HG02798 (cell line): ENCODE measurements around the gene TP53INP2.
"Not testable (repeated sequence)": the region's sequence is repeated elsewhere in the genome, so short reads cannot be mapped to it uniquely, and the experiment has no call there.

ENCODE experiments used
- ATAC-seq: cut with Tn5 transposase; IDR thresholded peaks from one replicate; pipeline ENCODE4 v1.9.1; 2021; ENCODE audit warnings: mild to moderate bottlenecking; ENCODE audit not compliant: unreplicated experiment, poor library complexity

The TP53INP2 gene

DNA sequence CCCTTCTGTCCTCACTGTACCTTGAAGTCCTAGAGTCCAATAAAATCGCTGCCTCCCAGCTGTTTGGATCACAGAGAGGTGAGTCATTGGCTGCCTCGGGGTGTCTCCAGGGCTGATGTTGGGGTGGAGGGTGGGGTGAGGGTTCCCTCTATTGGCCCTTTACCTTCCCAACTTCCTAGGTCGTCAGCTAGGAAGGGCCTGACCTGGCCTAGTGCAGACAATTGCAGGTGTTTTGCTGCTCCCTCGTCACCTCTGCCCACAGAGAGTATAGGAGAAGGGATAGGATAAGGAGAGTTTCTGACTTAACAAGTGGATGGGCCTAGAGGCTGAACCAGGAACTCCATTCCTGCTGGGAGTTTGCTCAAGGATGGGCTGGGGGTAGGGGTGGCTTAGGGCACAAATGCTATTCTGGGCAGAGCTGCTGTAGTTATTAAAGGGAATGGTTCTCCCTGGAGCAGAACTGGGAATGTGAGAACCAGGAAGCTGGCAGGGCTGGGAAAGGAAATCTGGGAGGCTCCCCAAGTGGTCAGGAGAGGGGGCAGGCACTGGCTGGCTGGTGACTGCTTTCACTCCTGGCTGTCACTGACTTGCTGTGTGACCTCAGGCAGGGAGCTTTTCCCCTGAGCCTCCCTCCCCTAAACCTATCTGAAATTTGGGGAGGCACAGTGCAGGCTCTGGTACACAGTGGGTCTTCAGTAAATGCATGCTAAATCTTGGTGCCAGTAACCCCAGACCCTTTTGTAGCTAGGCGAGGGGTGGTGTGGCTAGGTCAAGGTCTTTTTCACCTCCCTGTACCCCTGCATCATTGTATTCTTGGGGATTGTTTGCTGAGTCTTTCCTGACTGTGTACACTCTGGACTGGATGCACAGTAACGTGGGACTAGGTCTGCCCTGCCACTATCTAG lies 1.5 kb downstream of the TP53INP2 start:
- no peak for ATAC-seq

DNA sequence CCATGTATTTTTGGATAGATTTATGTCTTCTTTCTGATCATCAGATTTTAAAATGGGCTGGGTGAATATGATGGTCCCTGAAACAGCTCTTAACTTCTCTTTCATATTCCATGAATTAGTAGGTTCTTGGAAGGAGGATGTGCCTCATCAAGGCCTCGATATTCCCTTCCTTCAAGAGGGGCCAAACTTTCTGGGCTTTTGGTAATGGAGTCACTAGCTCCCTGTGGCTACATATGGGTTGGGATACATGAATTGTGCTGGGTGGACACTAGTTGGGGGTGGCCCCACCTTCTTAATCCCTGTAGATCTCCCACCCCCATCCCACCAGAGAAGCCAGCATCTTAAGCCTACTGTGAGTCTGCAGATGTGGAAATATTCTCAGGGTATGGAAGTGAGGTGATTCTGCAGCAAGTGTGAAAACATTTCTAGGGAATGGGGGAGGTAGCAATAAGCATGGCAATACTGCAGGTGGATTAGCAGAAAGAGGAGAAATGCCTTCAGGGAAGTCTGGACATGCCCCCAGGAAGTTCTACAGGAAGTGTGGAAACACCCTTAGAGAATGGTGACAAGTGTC lies 2.2 kb downstream of the TP53INP2 start:
- ATAC-seq = no peak

DNA sequence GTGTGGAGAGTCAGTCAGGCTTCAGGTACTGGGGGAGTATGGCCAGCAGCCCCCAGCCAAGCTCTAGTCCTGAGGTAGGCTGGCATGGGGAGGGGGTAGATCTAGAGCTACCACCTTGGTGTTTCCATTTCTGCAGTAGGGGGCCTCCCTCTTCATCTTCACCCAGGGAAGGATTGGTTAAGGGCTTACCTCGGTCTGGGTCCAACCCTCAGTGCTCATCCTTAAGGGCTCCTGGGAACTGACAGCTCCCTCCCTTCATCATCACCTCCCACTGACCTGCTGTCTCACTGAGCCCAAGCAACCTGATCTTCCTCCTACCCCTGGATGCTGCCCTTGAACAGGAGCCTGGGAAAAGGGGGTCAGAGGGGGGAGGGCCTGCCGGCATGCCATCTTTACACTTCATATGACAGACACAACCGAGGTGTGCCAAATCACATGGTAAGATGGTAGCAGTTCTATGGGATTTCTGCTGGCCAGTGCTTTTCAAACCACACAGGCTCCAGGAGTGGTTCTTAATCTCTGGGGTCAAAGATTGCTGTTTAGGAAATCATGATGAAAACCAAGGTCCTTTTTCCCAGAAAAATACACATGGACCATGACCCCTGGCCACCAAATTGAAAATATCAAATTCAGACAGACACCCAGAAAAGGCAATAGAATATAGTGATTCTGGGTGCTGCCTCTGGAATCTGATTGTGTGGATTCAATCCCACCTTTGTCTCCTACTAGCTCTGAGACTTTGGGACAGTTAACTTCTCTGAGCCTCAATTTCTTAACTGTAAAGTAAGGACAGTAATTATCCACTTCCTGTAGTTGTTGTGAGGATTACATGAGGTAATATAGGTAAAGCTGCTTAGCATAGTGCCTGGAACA lies 3.0 kb downstream of the TP53INP2 start:
- ATAC-seq = no peak

DNA sequence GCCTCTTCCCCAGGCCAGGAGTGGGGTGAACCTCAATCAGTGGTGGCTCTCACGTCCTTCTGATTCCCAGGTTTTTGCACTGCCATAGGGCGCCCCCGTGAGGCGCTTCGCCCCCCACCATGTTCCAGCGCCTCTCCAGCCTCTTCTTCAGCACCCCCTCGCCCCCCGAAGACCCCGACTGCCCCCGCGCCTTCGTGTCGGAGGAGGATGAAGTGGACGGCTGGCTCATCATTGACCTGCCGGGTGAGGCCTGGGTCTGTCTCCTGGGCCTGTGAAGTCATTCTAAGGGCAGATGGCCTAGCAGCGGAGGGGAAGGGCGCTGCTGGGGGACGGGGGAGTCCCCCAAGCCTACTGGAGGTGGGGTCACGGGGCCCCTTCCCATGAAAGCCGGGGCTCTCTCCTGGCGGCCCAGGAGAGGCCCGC lies 4.5 kb downstream of the TP53INP2 start:
- ATAC-seq = no peak

DNA sequence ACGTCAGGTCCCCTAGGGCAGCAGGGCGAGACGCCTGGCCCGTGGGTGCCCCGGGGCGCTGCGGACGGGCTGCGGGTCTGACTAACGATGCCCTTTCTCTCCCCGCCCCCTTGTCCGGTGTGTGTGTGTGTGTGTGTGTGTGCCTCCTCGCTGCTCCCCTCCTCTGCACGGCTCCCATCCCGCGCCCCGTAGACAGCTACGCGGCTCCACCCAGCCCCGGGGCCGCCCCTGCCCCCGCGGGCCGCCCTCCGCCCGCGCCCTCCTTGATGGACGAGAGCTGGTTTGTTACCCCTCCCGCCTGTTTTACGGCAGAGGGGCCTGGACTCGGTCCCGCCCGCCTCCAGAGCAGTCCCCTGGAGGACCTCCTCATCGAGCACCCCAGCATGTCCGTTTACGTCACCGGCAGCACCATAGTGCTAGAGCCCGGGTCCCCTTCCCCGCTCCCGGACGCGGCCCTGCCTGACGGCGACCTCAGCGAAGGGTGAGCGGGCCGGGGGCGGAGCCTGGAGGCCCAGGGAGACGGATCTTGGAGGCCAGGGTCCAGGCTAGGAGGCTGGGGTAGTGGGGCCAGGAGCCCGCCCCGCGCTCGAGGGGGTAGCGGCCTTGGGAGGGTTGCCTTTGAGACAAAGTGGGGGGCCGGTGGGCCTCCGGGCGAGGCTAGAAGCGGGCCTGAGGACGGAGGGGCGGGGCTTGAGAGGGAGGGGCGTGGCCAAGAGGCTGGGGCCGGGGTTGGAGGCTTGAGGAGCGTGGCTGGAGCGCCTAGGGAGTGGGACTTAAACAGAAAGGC lies 5.1 kb downstream of the TP53INP2 start:
- ATAC-seq = peak; percentile 54

DNA sequence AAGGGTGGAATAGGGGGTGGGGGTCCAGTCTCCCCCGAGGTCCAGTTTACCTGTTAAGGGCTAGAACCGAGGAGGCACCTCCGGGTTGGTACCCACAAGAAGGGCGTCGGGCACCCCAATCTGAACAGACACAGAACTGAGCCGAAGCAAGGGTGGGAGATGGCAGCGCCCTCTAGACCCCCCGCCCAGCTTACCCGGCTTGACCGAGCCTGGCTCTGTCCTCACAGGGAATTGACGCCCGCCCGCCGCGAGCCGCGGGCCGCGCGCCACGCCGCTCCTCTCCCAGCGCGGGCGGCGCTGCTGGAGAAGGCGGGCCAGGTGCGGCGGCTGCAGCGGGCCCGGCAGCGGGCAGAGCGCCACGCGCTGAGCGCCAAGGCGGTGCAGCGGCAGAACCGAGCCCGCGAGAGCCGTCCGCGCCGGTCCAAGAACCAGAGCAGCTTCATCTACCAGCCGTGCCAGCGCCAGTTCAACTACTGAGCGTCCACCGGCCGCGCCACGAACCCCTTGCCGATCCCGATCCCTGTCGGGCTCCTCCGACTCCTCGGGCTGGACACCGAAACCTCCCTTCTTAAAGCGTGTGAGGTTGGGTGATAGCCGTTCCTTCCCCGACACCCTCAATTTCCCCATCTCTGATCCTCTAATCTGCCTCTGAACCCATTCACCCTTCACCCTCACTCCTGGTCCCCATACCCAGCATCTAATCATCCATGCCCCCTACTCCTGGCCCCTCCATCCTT lies 5.9 kb downstream of the TP53INP2 start:
- peak; percentile 46 for ATAC-seq

DNA sequence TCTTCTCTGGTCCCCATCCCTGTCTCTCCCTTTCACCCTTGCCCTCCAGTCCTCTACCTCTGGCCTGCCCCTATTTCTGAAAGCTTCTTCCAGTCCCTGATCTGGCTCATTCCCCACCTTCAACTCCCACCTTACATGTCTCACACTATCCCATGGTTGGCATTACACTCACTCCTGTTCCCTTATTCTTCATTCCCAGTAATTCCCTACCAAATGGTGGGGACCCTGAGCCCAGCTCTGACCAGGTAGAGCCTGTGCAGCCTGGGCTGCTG lies 6.4 kb downstream of the TP53INP2 start:
- ATAC-seq = no peak

DNA sequence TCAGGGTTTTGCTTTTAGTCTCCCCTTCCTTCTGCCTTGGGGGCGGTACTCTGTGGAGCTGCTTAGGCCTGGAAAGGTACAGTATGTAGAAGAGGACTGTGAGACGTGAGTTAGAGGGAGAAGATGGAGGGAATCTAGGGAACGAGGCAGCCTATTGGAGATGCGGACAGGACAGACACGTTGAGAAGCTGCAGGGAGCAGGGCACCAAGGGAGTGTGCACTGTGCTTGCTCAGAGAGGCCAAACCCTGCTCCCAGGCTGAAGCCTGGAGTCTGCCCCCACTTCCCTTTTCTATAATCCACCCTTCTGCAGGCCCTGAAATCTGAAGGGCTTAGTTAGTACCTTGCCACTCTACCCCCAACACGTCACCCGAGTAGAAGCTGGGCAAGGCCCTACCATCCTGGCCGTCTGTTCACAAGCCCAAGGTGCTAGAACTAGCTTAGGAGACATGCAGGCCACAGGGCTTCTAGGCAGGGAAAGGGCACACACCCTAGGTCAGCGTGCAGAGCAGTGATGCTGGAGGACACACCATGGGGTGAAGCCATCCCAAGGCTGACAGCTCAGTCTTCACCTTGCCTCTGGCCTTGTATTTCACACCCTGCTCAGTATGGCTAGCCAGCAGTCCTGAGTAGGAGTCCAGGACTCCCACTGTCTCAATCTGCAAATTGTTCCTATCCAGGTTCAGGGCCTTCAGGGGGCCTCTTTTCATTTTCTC lies 6.9 kb downstream of the TP53INP2 start:
- ATAC-seq = no peak

DNA sequence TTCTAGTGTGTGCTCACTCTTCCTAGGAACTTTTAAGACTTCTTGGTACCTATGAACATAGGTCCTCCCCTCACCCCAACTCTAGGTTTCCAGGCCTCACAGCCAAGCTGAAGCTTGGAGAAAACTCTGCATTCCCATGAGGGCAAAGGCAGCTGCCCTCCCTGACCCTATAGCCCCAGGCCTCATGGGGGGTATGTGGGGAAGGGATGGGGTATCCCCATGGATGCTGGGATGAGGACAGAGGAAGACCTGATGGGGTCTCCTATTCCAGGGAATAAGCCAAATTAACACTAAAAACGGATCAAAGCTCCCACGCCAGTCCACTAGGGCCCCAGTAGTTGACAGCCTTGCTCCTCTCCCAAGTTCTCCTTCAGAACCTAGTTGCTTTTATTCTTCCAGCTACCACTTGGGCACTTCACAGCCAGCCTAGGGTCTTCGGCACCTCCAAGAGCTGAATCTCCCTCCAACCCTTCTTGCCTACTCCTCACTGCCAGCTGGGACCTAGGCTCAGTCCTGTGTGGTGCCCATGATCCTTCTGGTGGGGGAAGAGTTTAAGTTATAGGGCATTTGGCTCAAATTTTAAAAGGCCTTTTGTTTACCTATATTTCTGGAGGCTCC lies 7.8 kb downstream of the TP53INP2 start:
- ATAC-seq = no peak

DNA sequence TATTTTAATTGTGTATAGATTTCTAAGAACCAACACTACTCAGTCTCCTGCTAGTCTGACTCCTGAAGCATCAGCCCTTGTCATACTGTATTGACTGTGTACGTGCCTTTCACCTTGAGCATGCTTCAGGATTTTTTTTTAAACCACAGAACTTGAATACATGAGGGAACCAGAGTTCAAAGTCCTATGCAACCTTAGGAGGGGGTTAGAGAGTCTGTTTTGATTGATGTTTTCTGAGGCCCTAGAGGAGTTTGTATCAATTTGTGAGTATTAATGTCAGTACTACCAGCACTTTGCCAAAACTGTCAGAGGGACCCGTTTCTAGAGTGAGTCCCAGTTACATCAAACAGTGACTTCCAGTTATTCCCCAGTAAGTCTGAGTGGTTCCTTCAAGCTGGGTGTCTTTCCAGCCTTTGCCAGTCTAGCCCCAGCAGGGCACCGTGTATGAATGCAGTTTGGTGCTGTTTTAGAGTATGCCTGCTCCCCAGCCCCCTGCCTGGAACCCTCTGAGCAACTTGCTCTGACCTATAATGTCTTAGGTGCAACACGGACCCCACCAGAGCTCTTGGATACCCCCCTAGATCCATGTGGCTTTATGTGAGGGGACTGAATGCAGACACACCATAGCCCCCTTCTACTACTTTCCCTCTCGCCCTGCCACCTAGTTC lies 8.5 kb downstream of the TP53INP2 start:
- no peak for ATAC-seq

DNA sequence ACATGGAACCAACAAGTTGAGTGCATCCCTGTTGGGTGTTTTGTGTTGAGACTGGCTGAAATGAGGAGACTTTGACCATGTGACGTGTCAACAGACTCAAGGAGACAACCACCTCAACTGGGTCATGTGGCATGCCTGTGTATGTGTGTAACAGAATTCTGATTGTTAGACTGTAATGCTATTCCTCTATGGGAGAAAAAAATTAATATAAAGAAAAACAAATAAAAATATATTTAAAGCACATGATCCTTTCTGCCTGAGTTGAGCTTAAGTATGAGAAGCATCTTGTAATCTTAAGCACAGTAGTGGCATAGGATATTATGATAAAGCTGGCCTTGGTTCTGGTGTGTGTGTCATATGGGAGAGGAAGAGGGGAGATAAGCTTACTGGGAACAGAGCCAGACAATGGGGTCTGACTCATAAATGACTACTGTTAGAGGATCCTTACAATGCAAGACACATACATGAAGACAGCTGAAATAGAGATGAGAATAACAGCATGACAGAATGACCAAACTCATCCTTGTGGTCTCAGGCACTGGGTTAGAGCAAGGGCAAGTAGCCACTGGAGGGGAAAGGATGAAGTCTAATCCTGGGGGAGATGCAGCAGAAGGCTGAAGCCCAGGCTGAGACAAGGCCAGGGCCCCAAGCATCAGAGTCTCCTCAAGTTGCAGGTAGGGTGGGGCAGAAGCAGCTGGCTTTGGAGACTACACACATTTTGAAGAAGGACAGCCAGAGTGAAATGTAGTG lies 9.2 kb downstream of the TP53INP2 start:
- ATAC-seq = no peak

DNA sequence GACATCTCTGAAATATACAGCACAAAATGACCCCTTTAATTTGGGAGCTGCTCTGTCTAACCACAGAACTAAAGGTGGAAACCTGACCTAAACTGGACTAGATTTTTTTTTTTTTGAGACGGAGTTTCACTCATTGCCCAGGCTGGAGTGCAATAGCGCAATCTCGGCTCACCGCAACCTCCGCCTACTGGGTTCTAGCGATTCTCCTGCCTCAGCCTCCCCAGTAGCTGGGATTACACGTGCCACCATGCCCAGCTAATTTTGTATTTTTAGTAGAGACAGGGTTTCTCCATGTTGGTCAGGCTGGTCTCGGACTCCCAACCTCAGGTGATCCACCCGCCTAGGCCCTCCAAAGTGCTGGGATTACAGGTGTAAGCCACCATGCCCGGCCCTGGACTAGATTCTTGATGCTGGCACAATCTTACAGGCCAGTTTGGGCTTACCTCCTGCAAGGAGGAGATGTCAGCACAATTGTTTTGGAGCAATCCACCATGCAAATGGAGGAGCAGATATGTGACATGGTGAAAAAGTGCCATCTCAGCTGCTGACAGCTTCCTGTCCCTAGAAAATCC lies 9.9 kb downstream of the TP53INP2 start:
- ATAC-seq = not testable (repeated sequence)

DNA sequence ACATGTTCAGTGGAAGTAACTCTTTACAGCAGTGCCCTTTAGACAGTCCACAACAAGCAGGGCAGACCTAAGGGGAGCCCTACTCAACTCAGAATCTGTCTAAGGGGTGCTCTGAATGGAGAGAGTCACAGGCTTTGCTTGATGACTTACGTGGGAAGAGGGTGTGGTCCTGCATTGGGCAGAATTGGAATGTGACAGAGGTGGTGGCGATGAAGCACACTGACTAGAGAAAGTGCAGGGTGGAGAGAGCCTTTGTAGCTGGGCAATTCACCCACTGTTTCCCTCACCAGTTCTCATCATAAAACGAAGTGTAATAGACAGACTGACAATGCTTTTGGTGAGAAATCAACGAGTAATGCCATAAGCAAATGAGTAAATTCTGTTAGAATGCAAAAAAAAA lies 11.2 kb downstream of the TP53INP2 start:
- no peak for ATAC-seq

DNA sequence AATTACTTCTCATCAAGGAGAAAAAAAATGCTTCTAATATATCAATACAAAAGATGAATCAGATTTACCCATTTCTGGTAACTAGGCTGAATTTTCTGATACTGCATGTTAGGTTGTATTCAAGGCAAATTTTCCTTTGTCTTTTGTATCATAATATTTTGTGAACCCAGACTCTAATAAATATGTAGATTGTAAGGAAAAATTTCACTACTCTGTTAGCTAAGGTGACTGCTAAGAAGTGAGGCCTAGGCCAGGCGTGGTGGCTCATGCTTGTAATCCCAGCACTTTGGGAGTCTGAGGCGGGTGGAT lies 12.7 kb downstream of the TP53INP2 start:
- no peak for ATAC-seq

DNA sequence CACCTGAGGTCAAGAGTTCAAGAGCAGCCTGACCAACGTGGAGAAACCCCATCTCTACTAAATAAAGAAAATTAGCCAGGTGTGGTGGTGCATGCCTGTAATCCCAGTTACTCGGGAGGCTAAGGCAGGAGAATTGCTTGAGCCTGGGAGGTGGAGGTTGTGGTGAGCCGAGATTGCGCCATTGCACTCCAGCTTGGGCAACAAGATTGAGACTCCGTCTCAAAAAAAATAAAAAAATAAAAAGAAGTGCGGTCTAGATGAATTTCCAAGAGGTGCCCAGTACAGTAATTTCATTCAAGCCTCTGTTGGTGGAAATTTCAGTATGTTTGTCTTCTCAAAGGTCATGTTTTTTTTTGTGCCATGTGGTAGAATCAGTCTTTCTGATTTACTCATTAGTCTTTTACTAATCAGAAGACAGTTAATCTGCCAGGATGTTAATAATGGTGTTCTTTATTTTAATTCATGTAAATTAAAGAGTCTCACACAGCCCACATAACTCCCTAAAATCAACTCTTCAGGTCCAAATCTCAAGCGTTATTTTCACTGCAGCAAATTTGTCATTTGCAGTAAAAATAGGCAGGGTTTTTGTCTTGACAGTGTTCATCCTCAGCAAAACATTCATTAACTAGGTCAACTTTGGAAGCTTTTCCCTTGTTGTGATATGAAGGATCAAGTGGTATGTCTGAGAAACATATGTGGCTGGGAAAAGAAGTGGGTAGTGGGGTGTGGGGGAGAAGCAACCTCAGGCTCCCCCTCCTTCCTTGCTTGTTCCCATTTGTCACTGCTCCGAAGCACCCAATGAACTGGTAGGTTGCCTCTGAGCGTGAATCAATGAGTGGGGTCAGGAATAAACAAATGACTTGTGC lies 13.3 kb downstream of the TP53INP2 start:
- no peak for ATAC-seq

DNA sequence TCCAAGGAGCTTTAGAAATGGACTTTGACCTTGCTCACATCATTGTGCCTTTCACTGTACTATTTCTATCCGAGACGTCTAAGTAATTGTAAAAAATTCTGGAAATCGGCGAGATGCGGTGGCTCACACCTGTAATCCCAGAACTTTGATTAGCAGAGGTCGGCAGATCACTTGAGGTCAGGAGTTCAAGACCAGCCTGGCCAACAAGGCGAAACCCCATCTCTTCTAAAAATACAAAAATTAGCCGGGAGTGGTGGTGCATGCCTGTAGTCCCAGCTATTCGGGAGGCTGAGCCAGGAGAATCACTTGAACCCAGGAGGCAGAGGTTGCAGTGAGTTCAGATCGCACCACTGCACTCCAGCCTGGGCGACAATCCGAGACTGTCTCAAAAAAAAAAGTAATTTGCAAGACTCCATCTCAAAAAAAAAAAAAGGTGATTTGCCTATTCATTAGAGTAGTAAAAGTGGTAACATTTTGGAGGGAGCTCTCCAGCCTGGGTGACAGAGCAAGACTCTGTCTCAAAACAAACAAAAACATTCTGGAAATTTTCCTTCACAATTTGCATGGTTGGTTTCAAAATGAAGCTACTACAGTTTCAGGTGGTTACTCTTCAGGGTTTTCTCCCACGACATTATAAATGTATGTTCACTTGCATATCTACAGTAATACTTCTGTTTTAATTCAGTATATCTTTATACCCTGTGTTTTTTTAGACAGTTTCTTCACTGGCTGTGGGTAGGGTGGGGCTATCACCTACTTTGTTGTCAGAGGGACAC lies 15.3 kb downstream of the TP53INP2 start:
- ATAC-seq = peak; percentile 92
